Measurements from ENCODE around the gene PDE7B. TPM values are rescaled to one million over a fixed set of nuclear protein-coding genes. Genes with fewer than 3 reads are reported as not detected.

Gene PDE7B
- total and polyA plus RNA-seq, 9 of the 15 experiments (the other 6 are each of a cell fraction or from before 2014, with no cell fraction given): 0.01 TPM; not detected in 8

DNA sequence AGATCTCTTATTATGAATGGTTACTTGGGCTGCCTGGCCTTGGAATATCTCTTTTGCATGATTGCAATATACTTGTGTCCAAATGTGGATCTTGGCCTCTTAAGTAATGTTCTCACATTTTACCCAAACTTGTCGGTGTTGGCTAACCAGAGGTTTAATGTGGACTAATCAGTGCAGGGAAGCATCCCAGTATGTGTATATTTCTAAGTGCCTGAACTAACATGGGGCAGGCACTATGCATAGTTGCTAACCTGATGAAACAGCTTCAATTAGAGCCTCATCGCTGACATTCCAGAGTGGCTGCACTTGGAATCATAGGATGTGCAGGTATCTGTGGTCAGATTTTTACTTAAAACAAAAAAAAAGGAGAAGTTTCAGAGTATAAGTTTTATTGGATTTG, 160.0 kb downstream of the PDE7B start (continued):
- no peak for TF ChIP-seq CHD4 (IDR thresholded peaks at IDR 0.05; ENCODE audit: insufficient read depth, insufficient replicate concordance, low read depth, low read length, poor library complexity, severe bottlenecking)
- TF ChIP-seq, protein P1, sequence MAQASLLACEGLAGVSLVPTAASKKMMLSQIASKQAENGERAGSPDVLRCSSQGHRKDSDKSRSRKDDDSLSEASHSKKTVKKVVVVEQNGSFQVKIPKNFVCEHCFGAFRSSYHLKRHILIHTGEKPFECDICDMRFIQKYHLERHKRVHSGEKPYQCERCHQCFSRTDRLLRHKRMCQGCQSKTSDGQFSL (CRISPR knock-in tag; IDR thresholded peaks at IDR 0.05): no peak
- TF ChIP-seq, protein P1 (tag; IDR thresholded peaks at IDR 0.05): no peak

DNA sequence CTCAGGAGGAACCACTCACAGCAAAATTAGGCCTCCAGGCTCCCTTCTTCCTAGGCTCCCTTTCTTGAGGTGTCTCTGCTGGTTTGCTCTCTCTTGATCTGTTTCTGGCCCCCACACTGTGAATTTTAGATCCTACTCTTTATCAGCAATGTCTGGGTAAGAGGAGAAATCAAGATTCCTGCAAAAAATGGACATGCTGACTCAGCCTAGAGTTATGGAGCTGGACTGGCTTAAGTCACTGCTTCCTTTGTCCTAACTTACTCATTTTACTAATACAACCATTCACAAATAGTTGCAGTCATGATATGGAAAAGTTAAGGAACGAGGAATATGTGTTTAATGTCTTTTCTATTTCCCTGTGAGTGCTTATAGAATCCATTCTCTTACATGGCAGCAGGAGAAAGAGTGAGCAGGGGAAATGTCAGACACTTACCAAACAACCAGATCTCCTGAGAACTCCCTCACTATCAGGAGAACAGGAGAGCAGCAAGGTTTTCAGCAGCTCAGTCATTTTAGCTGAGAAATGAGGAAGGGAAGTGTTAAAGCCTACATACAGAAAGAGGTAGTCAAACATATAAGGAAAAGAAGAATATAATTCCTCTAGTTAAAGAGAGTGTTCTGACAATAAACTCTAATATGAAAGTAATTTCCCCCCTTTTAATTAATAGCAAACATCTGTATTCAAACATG, 160.8 kb downstream of the PDE7B start:
- in situ Hi-C loops (cut with MboI): no loop called here
- TF ChIP-seq SAFB (IDR thresholded peaks at IDR 0.05; ENCODE audit: borderline replicate concordance, low read depth, low read length) (no peak), ZNF316 (IDR thresholded peaks at IDR 0.05) (peak; percentile 20; the same call in 1 of the 2 replicates)
- BruUV-seq (replicated peaks): no TSS peak

More for the DNA sequence above, 160.8 kb downstream of the PDE7B start:
- FAIRE-seq: no peak
- ChIA-PET POLR2A (no interaction called here), CTCF (ENCODE audit: low intra/inter-chr PET ratio) (no interaction called here)
- H3K4me3 ChIP-seq: no peak overlapping the region
- intact Hi-C loops (cut with micrococcal nuclease): no loop called here
- H3K27me3 ChIP-seq (ENCODE audit: control insufficient read depth in 2 of 2, insufficient read depth in 2 of 2, low read length in 2 of 2): no peaks in the 10 kb centered on the region; a peak in 1 of 5 replicates
- no peaks in the 10 kb centered on the region for H3K4me1 ChIP-seq (replicated peaks in 1 of 2; ENCODE audit: control insufficient read depth in 2 of 2, insufficient read depth in 2 of 2, low read length in 2 of 2)
- no peaks in the 10 kb centered on the region for H4K20me1 ChIP-seq (replicated peaks; ENCODE audit: control insufficient read depth, insufficient read depth, low read length)
- H3K9me1 ChIP-seq (ENCODE audit: control insufficient read depth, insufficient read depth, low read length): no peaks in the 10 kb centered on the region
- no peak for ATAC-seq
- no peaks in the 10 kb centered on the region for H3K36me3 ChIP-seq (ENCODE audit: control insufficient read depth, insufficient read depth, low read length)
- H3K79me2 ChIP-seq (ENCODE audit: control insufficient read depth, insufficient read depth, low read length): no peaks in the 10 kb centered on the region
- no peak overlapping the region for H3K9ac ChIP-seq (ENCODE audit: insufficient read depth in 1 of 2, low read depth in 2 of 2, low read length in 2 of 2)
- no peaks in the 10 kb centered on the region for H3K9me3 ChIP-seq (replicated peaks; ENCODE audit: control insufficient read depth, insufficient read depth, low read depth, low read length)
- H2AFZ ChIP-seq (ENCODE audit: low read depth, low read length): no peak overlapping the region
- 8% methylated on average over 1 of the region's 1 CpG for WGBS (ENCODE audit: insufficient coverage, low coverage, missing lambda C conversion rate)
- no peak for DNase-seq (ENCODE audit: extremely low read depth in 1 of 4, low spot score in 3 of 4)
- H3K27ac ChIP-seq (ENCODE audit: extremely low read depth, low read depth, low read length): no peak overlapping the region
- no peak overlapping the region for H3K4me2 ChIP-seq (ENCODE audit: insufficient read depth, low read length)
